Ascending aorta (tissue), 2 donors: Measurements from ENCODE around the gene HYLS1. TPM values are rescaled to one million over a fixed set of nuclear protein-coding genes. Genes with fewer than 3 reads are reported as not detected.
A peak's percentile ranks its signal among the peaks of the same experiment; 100 is the strongest.

Source experiments
- DNase-seq, 2 donors: peaks; one replicate each; pipeline ENCODE4 v3.0.0-alpha.2; 2019; ENCODE audit warnings: low spot score in 2 of 2
- H3K27ac ChIP-seq, 2 donors: fragments of 200-600 bp; sonication (generic); one replicate each; pipeline ENCODE4 v1.5.1; 2016 to 2017; ENCODE audit warnings: mild to moderate bottlenecking in 1 of 2
- H3K27me3 ChIP-seq: fragments of 200-600 bp; sonication (generic); one replicate; pipeline ENCODE4 v1.5.1; 2017
- H3K36me3 ChIP-seq, 2 donors: fragments of 200-600 bp; sonication (generic); one replicate each; pipeline ENCODE4 v1.5.1; 2016
- H3K4me1 ChIP-seq, 2 donors: fragments of 200-600 bp; sonication (generic); one replicate each; pipeline ENCODE4 v1.5.1; 2016 to 2017; ENCODE audit warnings: mild to moderate bottlenecking in 1 of 2
- H3K4me3 ChIP-seq, 2 donors: fragments of 200-600 bp; sonication (generic); one replicate each; pipeline ENCODE4 v1.5.1; 2016 to 2017; ENCODE audit warnings: mild to moderate bottlenecking in 1 of 2
- H3K9me3 ChIP-seq, 2 donors: fragments of 200-600 bp; sonication (generic); one replicate each; pipeline ENCODE4 v1.5.1; 2016
- CTCF ChIP-seq, 3 experiments: fragments of 200-600 bp in 2 of 3; fragments of 450-650 bp in 1 of 3; sonication (generic) in 2 of 3; IDR thresholded peaks; one replicate each; pipeline ENCODE4 v1.5.1; 2016 to 2019; ENCODE audit warnings: antibody characterized with exemption in 3 of 3, mild to moderate bottlenecking in 1 of 3, moderate library complexity in 1 of 3
- intact Hi-C: fragments of 100-400 bp; cut with DNase I; formaldehyde crosslinking; loops from one replicate; pipeline ENCODE4 v1.15.1; 2023
- total RNA-seq: library from RNA; depleted of rRNA; stranded (reverse); fragments of >200 nt; gene quantifications from one replicate; pipeline ENCODE4 v1.1.0, GENCODE V29; 2016

Gene HYLS1
- total RNA-seq, 1 donor from 2014 or later = 6.5 TPM

GRCh38 chr11:125883375-125883774, 4.1 kb upstream of the HYLS1 start:
- H3K4me3 ChIP-seq = no peak overlapping the region
- intact Hi-C loops = loop anchor here (10.0 kb wide), 2 partner anchors 389 to 1239 kb away; partner anchors contain the start of gene FEZ1
- H3K9me3 ChIP-seq = no peaks in the 10 kb centered on the region
- no peak overlapping the region for H3K27ac ChIP-seq
- TF ChIP-seq CTCF (IDR thresholded peaks at IDR 0.05) = no peak
- H3K4me1 ChIP-seq = peaks cover under 1 to 2% of the 10 kb centered on the region in 2 donors
- no peak for DNase-seq
- no peaks in the 10 kb centered on the region for H3K27me3 ChIP-seq
- H3K36me3 ChIP-seq = no peaks in the 10 kb centered on the region

GRCh38 chr11:125886997-125887372, 483 bp upstream of the HYLS1 start:
- no peak for TF ChIP-seq CTCF (IDR thresholded peaks at IDR 0.05)
- Histone ChIP-seq H3K4me3 (peak overlapping the region; percentile 71 to 90), H3K4me1 (peaks cover 2% of the 10 kb centered on the region in 2 donors), H3K27me3 (no peaks in the 10 kb centered on the region), H3K27ac (peak overlapping the region; percentile 91 to 98), H3K9me3 (no peaks in the 10 kb centered on the region), H3K36me3 (peaks cover 0 to 3% of the 10 kb centered on the region in 2 donors)
- DNase-seq = peak in 1 of 2 donors; percentile 71
- intact Hi-C loops = loop anchor here (1.0 to 10.0 kb wide), 12 partner anchors 16 to 1242 kb away; partner anchors contain the start of genes CCDC15, CDON, CHEK1 and EI24

- no peak for TF ChIP-seq CTCF (IDR thresholded peaks at IDR 0.05)
- Histone ChIP-seq H3K27ac (no peak overlapping the region), H3K9me3 (no peaks in the 10 kb centered on the region), H3K36me3 (peaks cover 6 to 18% of the 10 kb centered on the region in 2 donors), H3K4me1 (peaks cover 2% of the 10 kb centered on the region in 2 donors), H3K27me3 (no peaks in the 10 kb centered on the region), H3K4me3 (no peak overlapping the region)
- DNase-seq = no peak
- intact Hi-C loops = no loop called here
Measured at GRCh38 chr11:125890447-125891100, 3.1 kb downstream of the HYLS1 start.

- Histone ChIP-seq H3K27me3 (no peaks in the 10 kb centered on the region), H3K4me3 (no peak overlapping the region), H3K36me3 (peaks cover 6 to 21% of the 10 kb centered on the region in 2 donors), H3K4me1 (peaks cover 0 to 2% of the 10 kb centered on the region in 2 donors), H3K9me3 (no peaks in the 10 kb centered on the region), H3K27ac (no peak overlapping the region)
- no peak for DNase-seq
- intact Hi-C loops = no loop called here
- no peak for TF ChIP-seq CTCF (IDR thresholded peaks at IDR 0.05)
Measured at GRCh38 chr11:125892071-125892470, 4.6 kb downstream of the HYLS1 start.

GRCh38 chr11:125892994-125893393, 5.5 kb downstream of the HYLS1 start:
- peaks cover 6 to 21% of the 10 kb centered on the region in 2 donors for H3K36me3 ChIP-seq
- no peaks in the 10 kb centered on the region for H3K9me3 ChIP-seq

More at GRCh38 chr11:125892994-125893393, 5.5 kb downstream of the HYLS1 start:
- no peak for DNase-seq
- Histone ChIP-seq H3K4me3 (no peak overlapping the region), H3K4me1 (peaks cover 0 to 2% of the 10 kb centered on the region in 2 donors), H3K27me3 (no peaks in the 10 kb centered on the region), H3K27ac (no peak overlapping the region)
- TF ChIP-seq CTCF (IDR thresholded peaks at IDR 0.05) = no peak
- intact Hi-C loops = no loop called here
